HL-60 (cell line): ENCODE measurements around the gene STARD9.

ENCODE experiments used
- DNase-seq, 2 experiments: peaks; one replicate each; pipeline ENCODE4 v3.0.0-alpha.2; 2010 to 2020; ENCODE audit warnings: low read depth in 1 of 2, low spot score in 1 of 2
- H3K27ac ChIP-seq: fragments of 250-450 bp; sonication (Bioruptor Pico); replicated peaks from 2 replicates; pipeline ENCODE4 v1.5.1; 2020; ENCODE audit warnings: mild to moderate bottlenecking, moderate library complexity
- H3K27me3 ChIP-seq: fragments of 250-450 bp; sonication (Bioruptor Pico); 2 replicates; pipeline ENCODE4 v1.5.1; 2021; ENCODE audit warnings: mild to moderate bottlenecking, moderate library complexity; ENCODE audit not compliant: insufficient read depth, poor library complexity, severe bottlenecking
- H3K4me3 ChIP-seq: replicated peaks from 2 replicates; pipeline ENCODE4 v1.5.1; 2011; ENCODE audit warnings: mild to moderate bottlenecking, control low read depth, low read length; ENCODE audit not compliant: insufficient read depth
- CTCF ChIP-seq: IDR thresholded peaks from one replicate; pipeline ENCODE4 v1.5.1; 2011; ENCODE audit warnings: low read length, control low read depth, inconsistent platforms; ENCODE audit not compliant: insufficient read depth
- GABPA ChIP-seq: IDR thresholded peaks from 2 replicates; pipeline ENCODE4 v1.6.1; 2012; ENCODE audit warnings: low read depth
- POLR2AphosphoS5 ChIP-seq: IDR thresholded peaks from 2 replicates; pipeline ENCODE4 v1.6.1; 2012; ENCODE audit warnings: low read depth
- REST ChIP-seq: IDR thresholded peaks from 2 replicates; pipeline ENCODE4 v1.6.1; 2012; ENCODE audit warnings: low read depth; ENCODE audit not compliant: insufficient replicate concordance
- SPI1 ChIP-seq: IDR thresholded peaks from 2 replicates; pipeline ENCODE4 v1.6.1; 2012; ENCODE audit warnings: low read depth, mild to moderate bottlenecking, borderline replicate concordance

The STARD9 gene

DNA sequence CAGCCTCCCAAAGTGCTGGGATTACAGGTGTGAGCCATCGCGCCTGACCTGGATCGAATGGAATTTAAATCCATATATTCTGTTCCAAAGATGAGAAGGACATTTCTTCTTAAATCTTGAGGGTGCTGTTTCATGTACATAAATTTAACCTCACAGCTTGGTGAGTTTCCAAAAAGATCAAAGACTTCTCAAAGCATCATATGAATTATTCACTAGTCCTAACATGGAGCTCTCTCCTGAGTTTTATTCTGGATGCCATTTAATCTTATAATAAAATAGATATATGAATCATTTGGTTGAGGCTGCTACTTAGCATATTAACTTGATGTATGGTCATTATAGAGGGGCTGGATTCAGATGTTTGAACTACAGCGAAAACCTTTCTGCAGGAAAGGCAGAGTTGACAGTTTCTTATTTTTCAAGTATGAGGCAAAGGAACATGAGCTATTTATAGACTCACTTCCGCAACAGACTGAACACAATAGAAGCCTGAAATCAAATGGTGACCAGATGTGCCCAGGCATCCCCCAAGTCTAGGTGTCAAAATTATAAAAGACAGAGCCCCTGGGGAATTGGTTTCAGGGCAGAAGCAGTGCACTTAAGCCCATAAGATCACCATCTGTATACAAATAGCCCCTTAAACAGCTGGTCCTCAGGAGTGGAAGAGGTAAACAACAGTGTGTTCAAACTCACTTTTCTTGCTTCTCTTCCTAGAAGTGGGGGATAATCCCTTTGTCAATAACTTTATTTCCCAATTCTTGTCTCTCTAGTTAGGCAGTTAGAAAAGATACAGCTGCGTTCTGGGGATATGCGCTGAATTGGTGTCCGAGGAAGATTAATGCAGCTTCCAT lies 29.7 kb downstream of the STARD9 start:
- Histone ChIP-seq H3K27me3 (no peaks in the 10 kb centered on the region), H3K27ac (peak overlapping the region; percentile 49), H3K4me3 (no peak overlapping the region)
- peak in 1 of 2 experiments; percentile 35 for DNase-seq
- TF ChIP-seq POLR2AphosphoS5 (no peak), REST (peak; percentile 40), SPI1 (peak; percentile 66; the same call in 1 of the 2 replicates), GABPA (no peak)

- no peak overlapping the region for H3K4me3 ChIP-seq
- DNase-seq, result no peak
- no peaks in the 10 kb centered on the region for H3K27me3 ChIP-seq
- TF ChIP-seq POLR2AphosphoS5, result no peak
- H3K27ac ChIP-seq, result no peak overlapping the region; the same call in 1 of the 2 replicates
Observed at GRCh38 chr15:42605796-42606195, 30.4 kb downstream of the STARD9 start.

DNA sequence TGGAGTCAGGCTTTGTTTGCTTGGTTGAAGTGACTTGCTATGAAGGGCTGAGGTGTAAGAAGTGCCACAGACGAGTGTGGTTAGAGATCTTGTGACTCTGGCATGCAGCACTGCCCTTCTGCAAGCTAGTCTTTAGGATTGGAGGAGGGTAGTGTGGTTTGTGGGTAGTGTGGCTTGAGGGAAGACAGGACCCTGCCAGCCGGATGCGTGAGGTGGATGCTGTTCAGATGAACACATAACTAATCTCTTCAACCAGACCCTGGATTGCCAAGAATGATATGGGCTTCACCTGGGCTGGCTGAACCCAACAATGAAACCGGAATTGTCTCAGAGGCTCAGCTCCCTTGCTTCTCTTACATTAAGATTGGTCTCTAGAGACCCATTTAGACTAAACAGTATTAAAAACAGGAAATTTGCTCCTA lies 32.7 kb downstream of the STARD9 start:
- Histone ChIP-seq H3K27ac (peak overlapping the region; percentile 59; the same call in 1 of the 2 replicates), H3K4me3 (no peak overlapping the region), H3K27me3 (no peaks in the 10 kb centered on the region)
- DNase-seq, result peak; percentile 61 to 97
- TF ChIP-seq GABPA, result no peak
- TF ChIP-seq CTCF, result no peak
- no peak for TF ChIP-seq REST
- TF ChIP-seq POLR2AphosphoS5, result peak; percentile 98

DNA sequence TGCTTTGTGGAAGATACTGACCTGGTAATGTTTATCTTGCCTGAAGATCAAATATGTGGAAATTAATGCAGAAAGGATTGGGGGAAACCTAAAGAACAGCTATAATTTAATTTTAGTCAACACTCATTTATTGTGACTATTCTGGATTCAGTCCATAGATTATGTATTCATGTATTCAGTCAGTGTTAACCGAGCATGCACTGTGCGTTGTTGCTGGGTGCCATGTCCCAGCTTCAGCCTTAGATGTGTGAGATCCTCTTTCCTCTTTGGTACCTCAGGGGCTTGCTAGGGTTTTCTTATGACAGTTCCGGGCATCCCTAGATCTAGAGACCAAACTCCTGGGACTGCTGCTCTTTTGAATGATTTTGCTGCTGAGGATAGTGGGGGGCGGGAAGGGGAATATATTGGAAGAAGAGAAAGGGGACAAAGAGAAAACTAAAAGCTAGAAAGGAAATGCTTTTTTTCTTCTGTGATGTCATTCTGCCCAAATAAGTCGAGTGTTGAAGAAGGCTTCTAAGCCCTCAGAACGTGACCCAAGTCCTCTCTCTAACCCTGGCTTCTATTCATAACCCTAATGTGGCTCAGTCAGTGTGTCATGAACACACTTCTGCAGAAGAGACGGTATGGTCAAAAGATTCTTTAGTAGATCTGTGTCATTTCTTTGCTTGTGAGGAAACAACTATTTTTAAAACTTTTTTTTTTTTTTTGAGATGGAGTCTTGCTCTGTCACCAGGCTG lies 33.5 kb downstream of the STARD9 start:
- H3K4me3 ChIP-seq, result no peak overlapping the region

More for the DNA sequence above, 33.5 kb downstream of the STARD9 start:
- H3K27ac ChIP-seq, result no peak overlapping the region
- no peaks in the 10 kb centered on the region for H3K27me3 ChIP-seq
- no peak for DNase-seq
- no peak for TF ChIP-seq CTCF
- no peak for TF ChIP-seq REST
- no peak for TF ChIP-seq SPI1
- no peak for TF ChIP-seq POLR2AphosphoS5
- TF ChIP-seq GABPA, result no peak
